ENCODE results near the gene WEE2. TPM values are rescaled to one million over a fixed set of nuclear protein-coding genes. Genes with fewer than 3 reads are reported as not detected.

WEE2 gene
- polyA plus RNA-seq, 1 donor from 2014 or later, result 0.63 TPM

GRCh38 chr7:141686074-141686473 lies 22.1 kb upstream of the WEE2 start:
- Histone ChIP-seq H3K9me2 (ENCODE audit: insufficient read depth, low read length) (no peaks in the 10 kb centered on the region), H3K9me3 (ENCODE audit: low read length) (no peaks in the 10 kb centered on the region), H4K20me1 (ENCODE audit: insufficient read depth) (no peaks in the 10 kb centered on the region), H3K79me2 (replicated peaks; ENCODE audit: insufficient read depth, low read length) (no peaks in the 10 kb centered on the region), H3K27ac (ENCODE audit: low read length) (no peak overlapping the region), H3K27me3 (ENCODE audit: insufficient read depth, low read depth, low read length) (no peaks in the 10 kb centered on the region), H3K4me3 (ENCODE audit: low read length) (no peak overlapping the region), H3K9ac (ENCODE audit: low read length) (no peak overlapping the region), H3K4me2 (ENCODE audit: low read length) (no peak overlapping the region), H3F3A (ENCODE audit: insufficient read depth, low read length, poor library complexity, severe bottlenecking) (no peaks in the 10 kb centered on the region), H3K36me3 (ENCODE audit: insufficient read depth, low read length) (no peaks in the 10 kb centered on the region), H2AFZ (ENCODE audit: low read depth, low read length) (no peak overlapping the region)
- no peak for TF ChIP-seq POLR2AphosphoS5 (IDR thresholded peaks at IDR 0.05)
- no peak for TF ChIP-seq TAF1 (IDR thresholded peaks at IDR 0.05; ENCODE audit: low read depth)
- no peak for TF ChIP-seq EP300 (conservative IDR thresholded peaks at IDR 0.05; ENCODE audit: poor library complexity, severe bottlenecking)
- no peak for TF ChIP-seq MXI1 (conservative IDR thresholded peaks at IDR 0.05; ENCODE audit: poor library complexity, severe bottlenecking)
- TF ChIP-seq RAD21 (conservative IDR thresholded peaks at IDR 0.05), result no peak
- no peak for TF ChIP-seq EZH2 (IDR thresholded peaks at IDR 0.05; ENCODE audit: borderline replicate concordance, insufficient read depth, low read length, poor library complexity, severe bottlenecking)
- no peak for TF ChIP-seq SMC3 (conservative IDR thresholded peaks at IDR 0.05; ENCODE audit: poor library complexity)
- TF ChIP-seq REST (IDR thresholded peaks at IDR 0.05; ENCODE audit: borderline replicate concordance), result no peak
- TF ChIP-seq CTCF (IDR thresholded peaks at IDR 0.05; ENCODE audit: poor library complexity, severe bottlenecking), result no peak

GRCh38 chr7:141686670-141687069 lies 21.5 kb upstream of the WEE2 start:
- Histone ChIP-seq H3K9me2 (ENCODE audit: insufficient read depth, low read length) (no peaks in the 10 kb centered on the region), H3K27ac (ENCODE audit: low read length) (no peak overlapping the region), H3F3A (ENCODE audit: insufficient read depth, low read length, poor library complexity, severe bottlenecking) (no peaks in the 10 kb centered on the region), H3K36me3 (ENCODE audit: insufficient read depth, low read length) (no peaks in the 10 kb centered on the region), H3K4me3 (ENCODE audit: low read length) (no peak overlapping the region), H3K9ac (ENCODE audit: low read length) (no peak overlapping the region), H3K27me3 (ENCODE audit: insufficient read depth, low read depth, low read length) (no peaks in the 10 kb centered on the region), H4K20me1 (ENCODE audit: insufficient read depth) (no peaks in the 10 kb centered on the region), H3K79me2 (replicated peaks; ENCODE audit: insufficient read depth, low read length) (no peaks in the 10 kb centered on the region), H3K4me2 (ENCODE audit: low read length) (no peak overlapping the region), H2AFZ (ENCODE audit: low read depth, low read length) (no peak overlapping the region), H3K9me3 (ENCODE audit: low read length) (no peaks in the 10 kb centered on the region)
- TF ChIP-seq RAD21 (conservative IDR thresholded peaks at IDR 0.05), result no peak
- TF ChIP-seq SMC3 (conservative IDR thresholded peaks at IDR 0.05; ENCODE audit: poor library complexity), result no peak
- TF ChIP-seq MXI1 (conservative IDR thresholded peaks at IDR 0.05; ENCODE audit: poor library complexity, severe bottlenecking), result no peak
- TF ChIP-seq EZH2 (IDR thresholded peaks at IDR 0.05; ENCODE audit: borderline replicate concordance, insufficient read depth, low read length, poor library complexity, severe bottlenecking), result no peak
- TF ChIP-seq EP300 (conservative IDR thresholded peaks at IDR 0.05; ENCODE audit: poor library complexity, severe bottlenecking), result no peak
- TF ChIP-seq TAF1 (IDR thresholded peaks at IDR 0.05; ENCODE audit: low read depth), result no peak
- TF ChIP-seq POLR2AphosphoS5 (IDR thresholded peaks at IDR 0.05), result no peak
- TF ChIP-seq CTCF (IDR thresholded peaks at IDR 0.05; ENCODE audit: poor library complexity, severe bottlenecking), result no peak
- no peak for TF ChIP-seq REST (IDR thresholded peaks at IDR 0.05; ENCODE audit: borderline replicate concordance)
